GM19397 (cell line): Measurements from ENCODE around the gene GAL3ST1.
"Not testable (repeated sequence)": the region's sequence is repeated elsewhere in the genome, so short reads cannot be mapped to it uniquely, and the experiment has no call there.

Experiments
- ATAC-seq: cut with Tn5 transposase; IDR thresholded peaks from one replicate; pipeline ENCODE4 v1.9.1; 2021; ENCODE audit warnings: mild to moderate bottlenecking, moderate library complexity; ENCODE audit not compliant: unreplicated experiment

Gene GAL3ST1, protein sequence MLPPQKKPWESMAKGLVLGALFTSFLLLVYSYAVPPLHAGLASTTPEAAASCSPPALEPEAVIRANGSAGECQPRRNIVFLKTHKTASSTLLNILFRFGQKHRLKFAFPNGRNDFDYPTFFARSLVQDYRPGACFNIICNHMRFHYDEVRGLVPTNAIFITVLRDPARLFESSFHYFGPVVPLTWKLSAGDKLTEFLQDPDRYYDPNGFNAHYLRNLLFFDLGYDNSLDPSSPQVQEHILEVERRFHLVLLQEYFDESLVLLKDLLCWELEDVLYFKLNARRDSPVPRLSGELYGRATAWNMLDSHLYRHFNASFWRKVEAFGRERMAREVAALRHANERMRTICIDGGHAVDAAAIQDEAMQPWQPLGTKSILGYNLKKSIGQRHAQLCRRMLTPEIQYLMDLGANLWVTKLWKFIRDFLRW

DNA sequence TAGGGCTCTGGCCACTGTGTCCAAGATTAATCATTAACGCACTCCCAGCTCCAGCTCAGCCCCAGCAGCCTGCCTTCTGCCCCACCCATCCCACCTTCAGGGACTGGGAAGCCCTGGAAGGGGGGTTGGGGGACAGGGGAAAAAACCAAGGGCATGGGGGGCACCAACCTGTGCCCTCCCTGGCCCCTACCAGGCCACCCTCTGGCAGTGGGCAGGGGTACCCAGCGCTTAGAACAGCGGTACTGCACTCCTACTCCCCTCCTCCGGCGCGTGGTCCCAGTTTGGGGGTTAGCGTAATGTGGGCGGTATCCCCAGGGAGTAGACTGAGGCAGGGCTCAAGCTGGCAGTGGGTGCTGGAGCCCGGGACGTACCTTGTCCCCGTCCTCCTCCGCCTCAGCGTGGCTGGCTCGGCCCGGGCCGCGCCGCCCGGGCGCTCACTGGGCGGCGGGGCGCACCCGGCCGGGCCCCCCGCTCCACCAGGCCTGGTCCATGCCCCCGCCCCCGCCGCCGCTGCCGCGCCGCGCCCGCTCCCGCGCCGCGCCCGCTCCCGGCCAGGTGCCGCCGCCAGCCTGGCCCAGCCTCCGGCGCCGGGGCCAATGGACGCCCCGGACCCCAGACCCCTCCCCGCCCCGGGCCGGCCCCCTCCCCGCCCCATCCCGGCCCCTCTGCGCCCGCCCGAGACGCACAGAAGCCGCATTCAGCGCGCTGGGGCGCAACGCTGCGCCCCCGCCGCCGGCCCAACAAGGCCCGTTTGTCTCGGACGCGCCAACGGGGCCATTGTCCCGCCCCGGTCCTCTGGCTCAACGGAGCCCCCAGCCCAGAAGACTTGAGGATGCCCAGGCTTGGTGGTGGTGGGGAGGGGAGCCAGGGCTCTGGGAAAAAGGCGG is at the start of gene GAL3ST1:
TSS of gene GAL3ST1 (minus strand) at position 571 of the 887 bp plus-strand sequence. CDS start 17,273 bp downstream, outside the sequence.
- no peak for ATAC-seq

DNA sequence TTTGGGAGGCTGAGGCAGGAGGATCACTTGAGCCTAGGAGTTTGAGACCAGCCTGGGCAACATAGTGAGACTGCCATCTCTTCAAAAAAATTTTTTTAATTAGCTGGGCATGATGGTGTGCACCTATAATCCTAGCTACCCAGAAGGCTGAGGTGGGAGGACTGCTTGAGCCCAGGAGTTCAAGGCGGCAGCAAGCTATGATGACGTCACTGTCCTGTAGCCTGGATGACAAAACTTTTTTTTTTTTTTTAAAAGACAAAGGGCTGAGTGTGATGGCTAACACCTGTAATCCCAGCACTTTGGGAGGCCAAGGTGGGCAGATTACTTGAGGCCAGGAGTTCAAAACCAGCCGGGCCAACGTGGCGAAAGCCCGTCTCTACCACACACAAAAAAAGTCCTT is 45.4 kb upstream of the GAL3ST1 start:
- not testable (repeated sequence) for ATAC-seq

- ATAC-seq = no peak
Measured at GRCh38 chr22:30617819-30618218, 43.4 kb upstream of the GAL3ST1 start.

- no peak for ATAC-seq
Measured at GRCh38 chr22:30615543-30615954, 41.1 kb upstream of the GAL3ST1 start.

DNA sequence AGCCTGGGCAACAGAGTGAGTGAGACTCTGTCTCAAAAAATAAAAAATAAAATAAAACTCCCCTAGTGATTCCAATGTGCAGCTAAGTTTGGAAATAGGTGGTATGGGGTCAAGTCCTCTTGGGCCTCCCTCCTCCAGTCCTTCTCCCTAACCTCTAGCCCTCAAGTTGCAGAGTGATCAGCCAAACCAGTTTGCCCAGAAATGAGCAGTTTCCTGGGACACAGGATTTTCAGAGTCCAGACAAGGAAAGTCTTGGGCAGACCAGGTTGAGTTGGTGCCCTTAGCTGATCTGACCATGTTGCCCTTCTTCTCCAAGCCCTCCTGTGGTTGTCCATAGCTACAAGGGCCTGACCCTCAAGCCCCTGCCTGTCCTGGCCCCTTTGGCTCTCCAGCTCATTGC is 40.4 kb upstream of the GAL3ST1 start:
- no peak for ATAC-seq

DNA sequence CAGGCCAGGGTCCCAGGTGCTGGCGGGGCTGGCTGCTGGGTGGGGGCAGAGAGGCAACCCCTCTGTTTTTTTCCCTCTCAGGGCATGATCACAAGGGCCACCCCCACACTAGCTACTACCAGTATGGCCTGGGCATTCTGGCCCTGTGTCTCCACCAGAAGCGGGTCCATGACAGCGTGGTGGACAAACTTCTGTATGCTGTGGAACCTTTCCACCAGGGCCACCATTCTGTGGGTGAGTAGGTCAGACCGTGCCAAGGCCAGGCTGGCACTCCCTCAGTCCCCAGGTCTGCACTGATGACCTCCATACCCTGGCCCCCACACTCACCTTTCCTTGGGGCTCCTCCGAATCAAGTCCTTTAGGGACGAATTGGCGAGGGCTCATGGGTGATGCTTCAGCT is 39.8 kb upstream of the GAL3ST1 start:
- no peak for ATAC-seq

- ATAC-seq = no peak
Measured at GRCh38 chr22:30612789-30613188, 38.3 kb upstream of the GAL3ST1 start.

GRCh38 chr22:30611197-30611596 is 36.7 kb upstream of the GAL3ST1 start:
- no peak for ATAC-seq

- ATAC-seq = no peak
Measured at GRCh38 chr22:30610299-30610698, 35.8 kb upstream of the GAL3ST1 start.

- ATAC-seq = no peak
Measured at GRCh38 chr22:30609260-30610185, 35.1 kb upstream of the GAL3ST1 start.

DNA sequence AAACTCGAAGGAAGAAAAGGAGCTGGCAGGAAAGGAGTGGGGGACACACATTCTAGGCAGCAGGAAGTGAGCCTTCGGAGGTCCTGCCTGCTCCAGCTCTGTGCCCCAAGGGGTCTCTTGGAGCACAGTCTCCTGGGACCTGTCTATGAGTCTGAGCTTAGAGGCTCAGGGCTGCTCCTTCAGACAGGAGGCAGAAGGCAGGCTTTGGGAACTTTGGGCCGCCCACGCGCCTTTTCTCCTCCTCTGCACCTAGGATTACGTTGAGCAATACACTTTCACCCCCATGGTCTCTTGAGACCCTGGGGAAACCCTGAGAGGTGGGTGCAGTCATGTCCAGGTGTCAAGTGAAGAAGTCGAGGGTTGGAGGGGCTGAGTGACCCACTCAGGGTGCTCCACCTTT is 33.5 kb upstream of the GAL3ST1 start:
- no peak for ATAC-seq

- no peak for ATAC-seq
Measured at GRCh38 chr22:30607300-30607930, 33.0 kb upstream of the GAL3ST1 start.

- ATAC-seq = no peak
Measured at GRCh38 chr22:30606455-30607299, 32.2 kb upstream of the GAL3ST1 start, which contains the start of gene TCN2. TCN2 (plus strand) TSS chr22:30607174; CDS start chr22:30607332, 158 bp downstream.

DNA sequence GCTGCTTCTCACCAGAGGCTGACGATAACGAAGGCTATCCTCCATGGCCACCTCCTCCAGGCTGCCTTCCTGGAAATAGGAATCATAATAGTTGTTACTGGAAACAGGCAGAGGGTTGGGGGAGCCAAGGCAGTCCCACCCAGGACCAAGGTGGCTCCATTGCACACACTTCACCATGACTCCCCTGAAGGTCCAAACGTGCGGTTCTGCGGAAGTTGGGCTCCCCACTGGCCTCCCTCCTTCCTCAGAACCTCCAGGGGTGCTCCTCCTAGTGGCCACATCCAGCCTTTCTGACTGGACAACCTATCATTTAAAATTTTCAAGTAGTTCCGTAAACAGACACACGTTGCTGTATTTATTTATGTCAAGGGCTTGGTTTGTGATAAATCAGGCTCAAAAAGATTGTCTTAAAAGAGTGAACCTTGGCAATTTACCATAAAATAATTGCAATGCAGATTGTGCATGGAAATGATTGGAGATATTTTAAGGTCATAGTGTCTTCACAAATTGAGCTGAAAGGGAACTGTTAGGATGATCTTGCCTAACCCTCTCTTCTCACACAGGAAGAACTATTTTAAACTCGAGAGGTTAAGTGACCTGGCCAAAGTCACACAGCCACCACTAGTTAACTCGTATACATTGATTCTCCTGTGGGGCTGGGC is 31.1 kb upstream of the GAL3ST1 start:
- ATAC-seq = no peak

DNA sequence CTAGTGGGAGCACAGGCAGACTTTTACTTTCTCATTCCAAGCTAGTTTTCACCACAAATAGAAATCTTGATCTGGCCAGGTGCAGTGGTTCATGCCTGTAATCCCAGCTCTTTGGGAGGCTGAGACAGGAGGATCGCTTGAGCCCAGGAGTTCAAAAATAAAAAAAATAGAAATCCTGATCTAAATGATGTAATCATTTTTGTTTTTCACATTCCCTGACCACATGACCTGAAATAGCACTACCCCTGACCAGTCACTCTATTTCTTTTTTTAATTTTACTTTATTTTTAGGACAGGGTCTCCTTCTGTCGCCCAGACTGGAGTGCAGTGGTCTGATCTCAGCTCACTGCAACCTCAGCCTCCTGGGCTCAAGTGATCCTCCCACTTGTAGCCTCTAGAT is 30.3 kb upstream of the GAL3ST1 start:
- ATAC-seq = no peak

DNA sequence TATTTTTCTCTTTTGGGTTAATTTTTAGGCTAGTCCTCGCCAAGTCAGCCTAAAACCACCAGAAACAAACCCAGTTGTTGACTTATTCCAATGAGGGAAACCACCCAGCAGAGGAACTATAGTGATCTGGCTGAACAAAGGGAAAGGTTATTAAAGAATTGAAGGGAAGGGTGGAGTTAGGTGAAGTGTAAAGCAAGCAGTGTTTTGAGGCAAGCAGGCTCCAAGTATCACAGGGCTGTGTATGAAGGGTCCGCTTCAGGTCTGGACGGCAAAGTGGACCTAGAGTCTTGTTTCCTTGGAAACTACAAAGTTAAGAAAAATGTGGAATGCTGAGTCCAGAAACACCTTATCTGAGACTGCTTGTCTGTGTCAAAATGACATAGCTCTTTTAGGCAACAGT is 29.3 kb upstream of the GAL3ST1 start:
- ATAC-seq = no peak

DNA sequence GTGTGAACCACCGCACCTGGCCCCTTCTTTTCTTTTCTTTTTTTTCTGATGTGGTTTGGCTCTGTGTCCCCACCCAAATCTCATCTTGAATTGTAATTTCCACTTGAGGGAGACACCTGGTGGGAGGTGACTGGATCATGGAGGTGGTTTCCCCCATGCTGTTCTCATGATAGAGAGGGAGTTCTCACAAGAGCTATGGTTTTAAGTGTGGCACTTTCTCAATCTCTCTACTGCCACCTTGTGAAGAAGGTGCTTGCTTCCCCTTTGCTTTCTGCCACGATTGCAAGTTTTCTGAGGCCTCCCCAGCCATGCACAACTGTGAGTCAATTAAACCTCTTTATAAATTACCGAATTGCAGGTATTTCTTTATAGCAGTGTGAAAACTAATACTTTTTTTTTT is 27.6 kb upstream of the GAL3ST1 start:
- ATAC-seq = no peak

DNA sequence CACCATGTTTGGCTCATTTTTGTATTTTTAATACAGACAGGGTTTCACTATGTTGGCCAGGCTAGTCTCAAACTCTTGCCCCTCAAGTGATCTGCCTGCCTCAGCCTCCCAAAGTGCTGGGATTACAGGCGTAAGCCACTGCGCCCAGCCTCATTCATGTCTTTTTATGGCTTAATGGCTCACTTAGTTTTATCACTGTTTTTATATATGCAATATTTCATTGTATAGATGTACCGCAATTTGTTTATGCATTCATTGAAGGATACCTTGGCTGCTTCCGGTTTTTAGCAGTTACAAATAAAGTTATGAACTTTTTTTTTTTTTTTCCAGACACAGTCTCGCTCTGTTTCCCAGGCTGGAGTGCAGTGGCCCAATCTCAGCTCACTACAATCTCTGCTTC is 27.0 kb upstream of the GAL3ST1 start:
- no peak for ATAC-seq

DNA sequence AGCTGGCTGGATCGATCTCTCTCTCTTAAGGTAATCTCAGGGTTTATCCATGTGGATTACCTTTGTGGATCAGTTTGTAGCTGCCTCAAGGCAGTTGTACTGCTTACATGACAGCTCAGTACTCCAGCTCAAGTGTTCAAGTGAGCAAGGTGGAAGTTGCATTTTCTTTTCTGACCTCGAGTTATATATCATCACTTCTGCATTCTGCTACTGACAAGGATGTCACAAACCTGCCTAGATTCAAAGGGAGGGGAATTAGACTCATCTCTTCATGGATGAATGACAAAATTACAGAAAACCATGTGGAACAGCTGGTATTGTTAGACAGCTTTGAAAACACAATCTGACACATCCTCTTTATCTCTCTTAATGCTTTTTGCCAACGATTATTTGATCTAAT is 26.5 kb upstream of the GAL3ST1 start:
- ATAC-seq = no peak
